HEK293 (cell line): Measurements from ENCODE around the gene ADAM19.

Source experiments
- BCL11A ChIP-seq: fragments of 450-650 bp; formaldehyde crosslinking; IDR thresholded peaks from 2 replicates; pipeline ENCODE4 v1.5.1; 2016; ENCODE audit warnings: low read depth, missing biosample characterization, missing genetic modification characterization
- HOXA7 ChIP-seq: sonication (generic); formaldehyde crosslinking; IDR thresholded peaks from 2 replicates; pipeline ENCODE4 v1.8.1; 2022; ENCODE audit warnings: missing genetic modification reagents, borderline replicate concordance
- PRDM1 ChIP-seq: fragments of 450-650 bp; formaldehyde crosslinking; IDR thresholded peaks from 2 replicates; pipeline ENCODE4; 2016; ENCODE audit warnings: missing biosample characterization, missing genetic modification characterization
- YY1 ChIP-seq: fragments of 450-650 bp; formaldehyde crosslinking; IDR thresholded peaks from 2 replicates; pipeline ENCODE4 v1.5.1; 2018; ENCODE audit warnings: missing biosample characterization, missing genetic modification characterization
- ZNF658 ChIP-seq: fragments of 450-650 bp; formaldehyde crosslinking; IDR thresholded peaks from 2 replicates; pipeline ENCODE4; 2016; ENCODE audit warnings: missing biosample characterization, missing genetic modification characterization
- ZNF776 ChIP-seq: fragments of 450-650 bp; formaldehyde crosslinking; IDR thresholded peaks from 2 replicates; pipeline ENCODE4 v1.5.0; 2017; ENCODE audit warnings: missing biosample characterization, missing genetic modification characterization, borderline replicate concordance
- ZNF791 ChIP-seq: fragments of 450-650 bp; formaldehyde crosslinking; IDR thresholded peaks from 2 replicates; pipeline ENCODE4 v1.5.1; 2016; ENCODE audit warnings: missing biosample characterization, missing genetic modification characterization
- TF ChIP-seq, protein P1 (sequence below): fragments of 450-650 bp; formaldehyde crosslinking; IDR thresholded peaks from 2 replicates; pipeline ENCODE4 v1.5.1; 2016; ENCODE audit warnings: missing biosample characterization, missing genetic modification characterization
- TF ChIP-seq, protein P2 (sequence below): fragments of 450-650 bp; formaldehyde crosslinking; IDR thresholded peaks from 2 replicates; pipeline ENCODE4 v1.5.1; 2016; ENCODE audit warnings: missing biosample characterization, missing genetic modification characterization
- TF ChIP-seq, protein P3 (sequence below): fragments of 450-650 bp; formaldehyde crosslinking; IDR thresholded peaks from 2 replicates; pipeline ENCODE4 v1.5.1; 2016; ENCODE audit warnings: missing biosample characterization, missing genetic modification characterization

DNA sequence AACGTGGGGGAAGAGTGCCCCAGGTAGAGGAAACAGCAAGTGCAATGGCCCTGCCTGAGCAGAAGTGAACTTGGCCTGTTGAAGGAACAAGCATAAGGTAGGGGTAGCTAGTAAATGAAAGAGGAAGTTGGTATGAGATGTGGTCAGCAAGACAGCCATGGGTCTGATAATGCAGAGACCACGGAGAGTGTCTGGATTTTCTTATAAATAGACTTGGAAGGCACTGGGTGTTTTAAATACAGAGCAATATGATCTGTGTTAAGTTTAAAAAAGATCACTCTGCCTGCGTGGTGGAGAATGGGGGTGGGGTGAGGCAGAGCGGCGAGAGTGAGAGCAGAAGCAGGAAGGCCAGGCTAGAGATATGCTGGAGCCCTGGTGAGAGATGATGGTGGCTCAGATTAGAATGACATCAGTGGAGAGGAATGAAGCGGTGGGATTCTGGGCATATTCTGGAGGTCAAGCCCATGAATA lies 4.2 kb downstream of the ADAM19 start:
- TF ChIP-seq YY1 (tag by site-specific recombination) = no peak
- TF ChIP-seq PRDM1 (tag by site-specific recombination) = no peak
- TF ChIP-seq, protein P1, sequence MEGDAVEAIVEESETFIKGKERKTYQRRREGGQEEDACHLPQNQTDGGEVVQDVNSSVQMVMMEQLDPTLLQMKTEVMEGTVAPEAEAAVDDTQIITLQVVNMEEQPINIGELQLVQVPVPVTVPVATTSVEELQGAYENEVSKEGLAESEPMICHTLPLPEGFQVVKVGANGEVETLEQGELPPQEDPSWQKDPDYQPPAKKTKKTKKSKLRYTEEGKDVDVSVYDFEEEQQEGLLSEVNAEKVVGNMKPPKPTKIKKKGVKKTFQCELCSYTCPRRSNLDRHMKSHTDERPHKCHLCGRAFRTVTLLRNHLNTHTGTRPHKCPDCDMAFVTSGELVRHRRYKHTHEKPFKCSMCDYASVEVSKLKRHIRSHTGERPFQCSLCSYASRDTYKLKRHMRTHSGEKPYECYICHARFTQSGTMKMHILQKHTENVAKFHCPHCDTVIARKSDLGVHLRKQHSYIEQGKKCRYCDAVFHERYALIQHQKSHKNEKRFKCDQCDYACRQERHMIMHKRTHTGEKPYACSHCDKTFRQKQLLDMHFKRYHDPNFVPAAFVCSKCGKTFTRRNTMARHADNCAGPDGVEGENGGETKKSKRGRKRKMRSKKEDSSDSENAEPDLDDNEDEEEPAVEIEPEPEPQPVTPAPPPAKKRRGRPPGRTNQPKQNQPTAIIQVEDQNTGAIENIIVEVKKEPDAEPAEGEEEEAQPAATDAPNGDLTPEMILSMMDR (tag by site-specific recombination) = no peak
- TF ChIP-seq ZNF658 (tag by site-specific recombination) = no peak
- no peak for TF ChIP-seq HOXA7 (CRISPR knock-in tag)
- TF ChIP-seq BCL11A (tag by site-specific recombination) = no peak
- no peak for TF ChIP-seq ZNF791 (tag by site-specific recombination)
- TF ChIP-seq ZNF776 (tag by site-specific recombination) = no peak
- TF ChIP-seq, protein P2, sequence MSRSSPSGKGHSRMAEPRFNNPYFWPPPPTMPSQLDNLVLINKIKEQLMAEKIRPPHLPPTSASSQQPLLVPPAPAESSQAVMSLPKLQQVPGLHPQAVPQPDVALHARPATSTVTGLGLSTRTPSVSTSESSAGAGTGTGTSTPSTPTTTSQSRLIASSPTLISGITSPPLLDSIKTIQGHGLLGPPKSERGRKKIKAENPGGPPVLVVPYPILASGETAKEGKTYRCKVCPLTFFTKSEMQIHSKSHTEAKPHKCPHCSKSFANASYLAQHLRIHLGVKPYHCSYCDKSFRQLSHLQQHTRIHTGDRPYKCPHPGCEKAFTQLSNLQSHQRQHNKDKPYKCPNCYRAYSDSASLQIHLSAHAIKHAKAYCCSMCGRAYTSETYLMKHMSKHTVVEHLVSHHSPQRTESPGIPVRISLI (tag by site-specific recombination) = no peak
- TF ChIP-seq, protein P3, sequence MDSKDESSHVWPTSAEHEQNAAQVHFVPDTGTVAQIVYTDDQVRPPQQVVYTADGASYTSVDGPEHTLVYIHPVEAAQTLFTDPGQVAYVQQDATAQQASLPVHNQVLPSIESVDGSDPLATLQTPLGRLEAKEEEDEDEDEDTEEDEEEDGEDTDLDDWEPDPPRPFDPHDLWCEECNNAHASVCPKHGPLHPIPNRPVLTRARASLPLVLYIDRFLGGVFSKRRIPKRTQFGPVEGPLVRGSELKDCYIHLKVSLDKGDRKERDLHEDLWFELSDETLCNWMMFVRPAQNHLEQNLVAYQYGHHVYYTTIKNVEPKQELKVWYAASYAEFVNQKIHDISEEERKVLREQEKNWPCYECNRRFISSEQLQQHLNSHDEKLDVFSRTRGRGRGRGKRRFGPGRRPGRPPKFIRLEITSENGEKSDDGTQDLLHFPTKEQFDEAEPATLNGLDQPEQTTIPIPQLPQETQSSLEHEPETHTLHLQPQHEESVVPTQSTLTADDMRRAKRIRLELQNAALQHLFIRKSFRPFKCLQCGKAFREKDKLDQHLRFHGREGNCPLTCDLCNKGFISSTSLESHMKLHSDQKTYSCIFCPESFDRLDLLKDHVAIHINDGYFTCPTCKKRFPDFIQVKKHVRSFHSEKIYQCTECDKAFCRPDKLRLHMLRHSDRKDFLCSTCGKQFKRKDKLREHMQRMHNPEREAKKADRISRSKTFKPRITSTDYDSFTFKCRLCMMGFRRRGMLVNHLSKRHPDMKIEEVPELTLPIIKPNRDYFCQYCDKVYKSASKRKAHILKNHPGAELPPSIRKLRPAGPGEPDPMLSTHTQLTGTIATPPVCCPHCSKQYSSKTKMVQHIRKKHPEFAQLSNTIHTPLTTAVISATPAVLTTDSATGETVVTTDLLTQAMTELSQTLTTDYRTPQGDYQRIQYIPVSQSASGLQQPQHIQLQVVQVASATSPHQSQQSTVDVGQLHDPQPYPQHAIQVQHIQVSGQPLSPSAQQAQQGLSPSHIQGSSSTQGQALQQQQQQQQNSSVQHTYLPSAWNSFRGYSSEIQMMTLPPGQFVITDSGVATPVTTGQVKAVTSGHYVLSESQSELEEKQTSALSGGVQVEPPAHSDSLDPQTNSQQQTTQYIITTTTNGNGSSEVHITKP (tag by site-specific recombination) = no peak
